ENCODE data around the gene NIT1. TPM values are rescaled to one million over a fixed set of nuclear protein-coding genes. Genes with fewer than 3 reads are reported as not detected.

NIT1 gene
- total and polyA plus RNA-seq, 7 donors: 24.4 to 66.6 (median 39.6) TPM

- DNase-seq: no peak
- Histone ChIP-seq H3K27ac (no peak overlapping the region), H3K4me1 (no peaks in the 10 kb centered on the region), H3K27me3 (no peaks in the 10 kb centered on the region), H3K9me3 (no peaks in the 10 kb centered on the region), H3K4me3 (no peak overlapping the region), H3K36me3 (no peaks in the 10 kb centered on the region)
- intact Hi-C loops (cut with DNase I): no loop called here
- TF ChIP-seq POLR2A (IDR thresholded peaks at IDR 0.05) (no peak), EP300 (IDR thresholded peaks at IDR 0.05) (no peak), POLR2AphosphoS5 (IDR thresholded peaks at IDR 0.05) (no peak), CTCF (IDR thresholded peaks at IDR 0.05) (no peak)
- WGBS, 2 donors: 46 to 71% methylated on average over 3 of the region's 3 CpGs
Measured at GRCh38 chr1:161088587-161089110, 29.3 kb upstream of the NIT1 start.

DNA sequence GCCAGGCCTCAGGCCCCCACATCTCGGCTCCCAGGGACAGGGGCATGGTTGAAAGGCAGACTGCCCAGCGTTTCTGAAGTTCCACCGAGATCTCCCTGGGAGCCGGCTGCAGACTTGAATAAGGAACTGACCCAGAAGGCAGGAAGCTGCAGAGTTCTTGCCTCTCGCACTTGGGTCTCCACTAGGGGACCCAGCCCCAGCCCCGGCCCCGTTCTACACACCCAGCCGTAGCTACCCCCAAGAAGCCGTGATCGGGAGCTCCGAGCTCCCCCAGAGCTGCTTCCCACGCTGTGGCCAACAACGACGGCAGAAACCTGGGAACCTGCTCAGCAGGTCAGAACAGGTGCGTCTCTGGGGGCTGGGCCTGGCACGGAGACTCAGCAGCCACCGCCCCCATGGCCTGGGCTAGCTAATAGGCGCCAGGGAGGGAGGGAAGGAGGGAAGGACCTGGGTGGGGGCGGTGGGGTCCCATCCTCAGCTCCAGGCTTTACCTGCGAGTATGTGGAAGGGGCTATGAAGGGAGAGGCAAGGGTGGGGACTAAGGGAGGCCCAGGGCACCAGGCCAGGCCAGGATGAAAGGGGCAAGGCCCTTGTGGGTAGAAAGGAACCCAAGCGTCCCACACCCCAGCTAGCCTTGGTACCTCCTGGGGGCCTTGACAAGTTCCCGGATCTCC, 28.5 kb upstream of the NIT1 start, which contains the start of gene NECTIN4:
Gene NECTIN4, minus strand, starts transcription at position 308 of the 674 bp plus-strand sequence. Its CDS starts 262 bp downstream, at position 46.
- no peak within 1 kb of the TSS for H3K4me3 ChIP-seq
- H3K9me3 ChIP-seq: no peaks in the 10 kb centered on the region
- H3K4me1 ChIP-seq: no peaks in the 10 kb centered on the region
- no peak for TF ChIP-seq POLR2AphosphoS5 (IDR thresholded peaks at IDR 0.05)
- no peak for TF ChIP-seq POLR2A (IDR thresholded peaks at IDR 0.05)
- TF ChIP-seq CTCF (IDR thresholded peaks at IDR 0.05): no peak
- TF ChIP-seq EP300 (IDR thresholded peaks at IDR 0.05): no peak
- no peaks in the 10 kb centered on the region for H3K36me3 ChIP-seq
- intact Hi-C loops (cut with DNase I): no loop called here
- DNase-seq: no peak
- H3K27me3 ChIP-seq: no peaks in the 10 kb centered on the region
- H3K27ac ChIP-seq: no peak within 1 kb of the TSS
- WGBS, 2 donors: 16 to 61% methylated on average over 22 of the region's 22 CpGs

GRCh38 chr1:161089938-161090337, 28.0 kb upstream of the NIT1 start:
- TF ChIP-seq POLR2A (IDR thresholded peaks at IDR 0.05) (no peak), POLR2AphosphoS5 (IDR thresholded peaks at IDR 0.05) (no peak), EP300 (IDR thresholded peaks at IDR 0.05) (no peak), CTCF (IDR thresholded peaks at IDR 0.05) (no peak)
- no peak overlapping the region for H3K27ac ChIP-seq
- no peaks in the 10 kb centered on the region for H3K27me3 ChIP-seq
- no peak for DNase-seq
- H3K4me3 ChIP-seq: no peak overlapping the region
- H3K9me3 ChIP-seq: no peaks in the 10 kb centered on the region
- no peaks in the 10 kb centered on the region for H3K4me1 ChIP-seq
- no peaks in the 10 kb centered on the region for H3K36me3 ChIP-seq
- 94 to 96% methylated on average over 5 of the region's 5 CpGs for WGBS, 2 donors
- intact Hi-C loops (cut with DNase I): loop anchor here (10.0 kb wide), 1 partner anchor 255 kb away; no protein-coding TSS in a partner anchor

- H3K9me3 ChIP-seq: no peaks in the 10 kb centered on the region
- TF ChIP-seq POLR2A (IDR thresholded peaks at IDR 0.05): no peak
- TF ChIP-seq POLR2AphosphoS5 (IDR thresholded peaks at IDR 0.05): no peak
- no peak for TF ChIP-seq CTCF (IDR thresholded peaks at IDR 0.05)
- TF ChIP-seq EP300 (IDR thresholded peaks at IDR 0.05): no peak
- no peak for DNase-seq
- WGBS, 2 donors: 80 to 83% methylated on average over 3 of the region's 3 CpGs
- intact Hi-C loops (cut with DNase I): loop anchor here (10.0 kb wide), 1 partner anchor 256 kb away; no protein-coding TSS in a partner anchor
- H3K27me3 ChIP-seq: no peaks in the 10 kb centered on the region
- no peaks in the 10 kb centered on the region for H3K4me1 ChIP-seq
- H3K27ac ChIP-seq: no peak overlapping the region
- H3K36me3 ChIP-seq: no peaks in the 10 kb centered on the region
- H3K4me3 ChIP-seq: no peak overlapping the region
Measured at GRCh38 chr1:161090617-161091016, 27.3 kb upstream of the NIT1 start.
